Measurements from ENCODE around the gene TMEM164. TPM values are rescaled to one million over a fixed set of nuclear protein-coding genes. Genes with fewer than 3 reads are reported as not detected.

TMEM164 gene
- polyA plus RNA-seq, 3 donors: 37.9 to 42.5 (median 40.5) TPM

GRCh38 chrX:110003167-110004156 is 548 bp downstream of the TMEM164 start:
- DNase-seq (ENCODE audit: low read depth in 3 of 3, low spot score in 2 of 3): no peak

DNA sequence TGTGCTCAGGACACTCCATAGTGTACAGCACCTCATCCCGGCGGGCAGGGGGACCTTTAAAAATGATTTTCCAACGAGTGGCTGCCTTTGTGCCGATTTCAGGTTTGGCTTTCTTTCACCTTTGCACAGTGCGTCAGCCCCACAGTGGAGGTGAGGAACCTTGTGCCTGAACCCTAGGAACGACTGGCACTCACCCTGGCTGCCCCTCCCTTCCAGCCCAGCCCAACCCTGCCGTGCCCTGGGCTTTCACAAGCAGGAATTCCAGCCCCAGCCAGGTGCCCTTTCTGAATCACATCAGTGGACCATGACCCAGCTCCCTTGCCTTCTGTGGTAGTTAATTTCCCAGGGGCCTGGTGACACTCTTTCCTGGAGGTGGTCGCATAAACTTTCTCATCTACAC is 1.3 kb downstream of the TMEM164 start:
- DNase-seq (ENCODE audit: low read depth in 3 of 3, low spot score in 2 of 3): no peak

DNA sequence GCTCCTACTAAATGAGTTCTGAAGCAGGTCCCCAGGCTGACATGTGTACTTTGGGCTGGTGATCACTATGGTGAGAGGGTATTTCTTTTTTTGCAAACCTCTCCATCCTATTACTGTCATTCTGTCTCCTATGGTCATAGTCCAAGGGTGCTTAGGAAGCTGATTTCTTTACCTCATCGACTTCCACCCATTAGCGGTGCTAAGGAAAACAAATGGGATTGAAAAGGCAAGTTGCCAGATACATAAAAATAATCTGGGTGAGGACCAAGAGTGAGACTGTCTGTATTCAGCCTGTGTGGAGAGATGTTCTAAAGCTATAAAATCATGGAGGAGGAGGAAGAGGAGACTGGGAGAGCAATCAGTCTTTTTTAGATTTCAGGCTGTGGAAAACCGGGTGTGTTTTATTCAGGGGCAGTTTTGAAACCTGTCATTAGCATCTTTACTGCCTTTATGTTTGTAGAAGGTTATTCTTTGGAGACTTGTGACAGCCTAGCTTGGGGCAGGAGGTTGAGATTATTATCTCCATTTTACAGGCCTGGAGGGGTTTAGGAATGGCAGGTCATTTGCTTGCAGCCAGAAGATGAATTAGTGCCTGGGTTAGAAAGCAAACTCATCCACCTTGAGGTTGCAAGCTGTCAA is 1.9 kb downstream of the TMEM164 start:
- no peak for DNase-seq (ENCODE audit: low read depth in 3 of 3, low spot score in 2 of 3)

DNA sequence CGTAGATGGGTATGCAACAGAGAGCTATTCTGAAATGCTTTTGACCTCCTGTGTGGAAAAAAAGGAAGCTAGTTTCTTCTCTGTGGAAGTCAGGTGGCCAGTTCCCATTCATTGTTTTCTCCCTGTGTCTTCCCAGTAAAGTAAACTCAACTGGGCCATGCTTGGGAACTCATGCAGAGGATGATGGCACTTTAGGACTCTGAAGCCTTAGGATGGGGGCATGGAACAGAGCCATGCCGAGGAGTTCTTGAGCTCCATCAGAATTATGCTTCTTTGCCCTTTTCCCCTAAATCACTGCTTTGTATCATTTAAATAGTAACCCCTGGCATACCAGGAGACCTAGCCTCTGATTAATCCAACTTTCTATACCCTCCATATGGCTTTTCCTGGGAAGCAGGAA is 3.2 kb downstream of the TMEM164 start:
- no peak for DNase-seq (ENCODE audit: low read depth in 3 of 3, low spot score in 2 of 3)

DNA sequence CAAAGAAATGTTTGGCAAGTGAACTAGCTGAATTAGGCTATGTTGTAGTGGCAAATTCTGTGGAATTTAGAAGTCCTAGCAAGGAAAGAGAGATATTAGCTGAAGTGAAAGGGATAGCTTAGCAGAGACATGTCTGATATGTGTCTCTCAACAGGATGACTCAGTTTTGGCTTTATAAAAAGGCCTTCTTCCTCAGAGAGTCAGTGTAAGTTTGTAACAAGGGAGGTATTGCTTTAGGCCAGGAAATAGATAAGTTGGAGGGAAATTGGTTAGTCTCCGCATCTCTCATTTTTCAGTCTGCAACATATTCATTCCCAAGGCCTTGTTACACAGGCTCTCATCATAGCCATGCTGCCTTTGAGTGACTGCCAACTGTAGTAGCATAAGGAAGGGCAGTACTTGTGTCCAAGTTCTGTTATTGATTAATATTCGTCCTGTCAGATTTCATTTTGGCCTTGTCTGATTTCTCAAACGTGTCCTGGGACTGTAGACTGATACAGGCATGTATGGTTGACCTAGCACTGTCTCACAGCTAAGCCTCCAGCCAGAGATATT is 4.0 kb downstream of the TMEM164 start:
- no peak for DNase-seq (ENCODE audit: low read depth in 3 of 3, low spot score in 2 of 3)

DNA sequence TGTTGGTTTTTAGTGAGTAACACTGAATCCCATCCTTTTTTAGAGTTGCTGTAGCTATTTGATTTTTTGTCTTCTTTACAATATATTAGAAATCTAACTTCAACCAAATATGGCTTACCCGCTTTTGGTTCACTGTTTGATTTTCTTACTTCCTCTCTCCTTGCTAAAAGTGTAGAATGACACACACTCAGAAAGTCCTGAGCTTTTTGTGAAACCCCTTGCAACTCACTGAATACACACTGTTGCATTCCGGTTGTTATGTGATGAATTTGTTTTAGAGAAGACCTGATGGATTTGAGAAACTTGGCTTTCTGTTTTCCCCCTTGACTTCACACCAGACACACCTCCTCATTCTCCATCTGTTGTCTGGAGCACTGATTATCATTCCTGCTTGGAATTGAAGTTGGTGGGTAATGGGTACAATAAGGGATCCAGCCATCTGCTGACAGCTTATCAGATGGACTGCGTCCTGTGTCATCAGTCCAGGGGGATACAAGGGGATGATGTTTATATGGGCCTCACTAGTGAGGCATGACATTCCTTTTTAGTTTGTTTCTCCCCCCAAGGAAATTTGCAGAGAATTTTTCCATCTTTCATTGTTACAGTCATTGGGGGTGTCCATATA is 5.2 kb downstream of the TMEM164 start:
- no peak for DNase-seq (ENCODE audit: low read depth in 3 of 3, low spot score in 2 of 3)

GRCh38 chrX:110012818-110013485 is 10.0 kb downstream of the TMEM164 start:
- no peak for DNase-seq (ENCODE audit: low read depth in 3 of 3, low spot score in 2 of 3)

DNA sequence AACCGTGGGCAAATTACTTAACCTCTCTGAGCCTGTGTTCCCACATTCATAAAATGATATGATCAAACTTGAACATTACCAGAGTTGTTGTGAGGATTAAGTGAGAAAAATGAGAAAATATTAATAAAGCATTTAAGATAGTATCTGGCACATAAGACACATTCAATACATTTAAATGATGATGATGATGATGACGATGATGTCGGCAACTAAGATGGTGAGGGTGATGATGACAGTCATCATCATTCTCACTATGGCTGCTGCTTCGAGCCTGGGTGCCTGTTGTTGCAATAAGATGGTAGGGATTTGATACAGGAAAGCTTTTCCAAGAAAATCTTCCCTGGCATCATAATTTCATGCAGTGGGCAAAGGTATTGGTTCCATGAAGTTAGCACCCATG is 11.1 kb downstream of the TMEM164 start:
- DNase-seq (ENCODE audit: low read depth in 3 of 3, low spot score in 2 of 3): no peak

- no peak for DNase-seq (ENCODE audit: low read depth in 3 of 3, low spot score in 2 of 3)
Observed at GRCh38 chrX:110015032-110015431, 12.1 kb downstream of the TMEM164 start.

- DNase-seq (ENCODE audit: low read depth in 3 of 3, low spot score in 2 of 3): no peak
Observed at GRCh38 chrX:110015915-110016314, 13.0 kb downstream of the TMEM164 start.

DNA sequence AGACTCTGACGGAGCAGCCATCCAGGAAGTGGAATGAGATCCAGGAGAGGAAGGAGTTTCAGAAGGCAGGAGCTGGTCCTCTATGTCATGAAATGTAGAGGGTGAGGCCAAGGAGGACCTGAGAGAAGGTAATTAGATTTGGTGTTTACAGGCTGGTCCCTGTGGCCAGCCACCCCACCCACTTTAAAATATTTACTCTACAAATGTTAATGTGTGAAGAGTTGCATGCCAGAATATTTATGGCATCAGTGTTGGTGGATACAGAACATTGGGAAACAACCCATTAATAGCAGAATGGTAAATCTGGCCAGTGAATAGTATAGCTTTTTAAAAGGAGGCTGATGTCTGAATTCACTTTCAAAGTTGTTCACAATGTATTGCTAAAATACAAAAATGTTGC is 17.6 kb downstream of the TMEM164 start:
- no peak for DNase-seq (ENCODE audit: low read depth in 3 of 3, low spot score in 2 of 3)

DNA sequence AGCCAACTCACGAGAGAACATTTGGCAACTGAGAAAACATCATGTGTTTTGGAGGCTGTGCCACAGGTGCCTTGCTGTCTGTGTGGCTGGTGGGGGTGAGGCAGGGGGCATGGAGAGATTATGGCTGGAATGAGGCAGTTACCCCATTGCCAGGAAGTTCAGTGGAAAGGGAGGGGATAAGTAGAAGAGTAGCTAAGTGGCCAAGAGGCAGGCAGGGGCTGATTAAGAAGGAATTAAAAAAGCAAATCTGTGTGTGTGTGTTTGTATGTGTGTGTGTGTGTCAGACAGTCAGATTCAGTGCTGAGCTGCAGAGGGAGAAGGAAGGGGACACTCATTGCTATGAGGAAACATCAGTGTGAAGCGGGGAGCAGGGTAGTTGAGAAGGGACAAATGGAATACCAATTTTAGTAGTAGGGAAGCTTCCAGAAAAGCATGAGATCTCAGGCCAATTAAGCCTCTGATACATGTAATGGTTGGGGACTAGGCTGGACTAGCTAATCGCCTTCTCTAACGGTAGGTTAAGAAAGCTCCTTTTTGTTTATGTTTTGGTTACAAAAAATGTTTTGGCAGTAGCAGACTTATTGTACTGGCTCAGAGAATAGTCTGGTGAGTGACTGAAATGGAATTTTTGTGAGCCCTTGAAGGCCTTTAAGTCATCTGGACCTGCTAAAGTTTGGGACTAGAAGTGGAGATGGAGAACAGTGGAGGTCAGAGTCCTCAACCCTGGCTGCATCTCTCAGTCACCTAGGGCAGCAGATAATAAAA is 18.5 kb downstream of the TMEM164 start:
- no peak for DNase-seq (ENCODE audit: low read depth in 3 of 3, low spot score in 2 of 3)

GRCh38 chrX:110022599-110023448 is 19.9 kb downstream of the TMEM164 start:
- DNase-seq (ENCODE audit: low read depth in 3 of 3, low spot score in 2 of 3): no peak

DNA sequence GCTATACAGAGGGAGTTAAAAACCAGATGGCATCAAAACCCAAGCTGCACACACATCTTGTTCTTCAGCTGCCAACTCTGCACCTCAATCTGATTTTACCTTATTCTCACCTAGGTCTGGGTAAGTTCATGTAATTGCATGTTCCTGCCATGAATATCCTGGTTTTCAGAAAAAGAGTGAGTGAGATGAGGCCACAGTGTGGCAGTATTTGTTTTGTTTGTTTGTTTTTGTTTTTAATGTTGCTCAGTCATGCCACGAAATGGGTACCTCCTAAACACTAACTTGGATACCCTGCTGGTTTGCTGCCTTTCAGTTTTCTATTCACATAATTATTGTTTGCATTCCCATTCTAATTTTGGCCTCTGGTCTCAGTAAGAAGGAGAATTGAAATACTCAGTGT is 22.5 kb downstream of the TMEM164 start:
- DNase-seq (ENCODE audit: low read depth in 3 of 3, low spot score in 2 of 3): no peak

- DNase-seq (ENCODE audit: low read depth in 3 of 3, low spot score in 2 of 3): no peak
Observed at GRCh38 chrX:110026099-110026844, 23.4 kb downstream of the TMEM164 start.

DNA sequence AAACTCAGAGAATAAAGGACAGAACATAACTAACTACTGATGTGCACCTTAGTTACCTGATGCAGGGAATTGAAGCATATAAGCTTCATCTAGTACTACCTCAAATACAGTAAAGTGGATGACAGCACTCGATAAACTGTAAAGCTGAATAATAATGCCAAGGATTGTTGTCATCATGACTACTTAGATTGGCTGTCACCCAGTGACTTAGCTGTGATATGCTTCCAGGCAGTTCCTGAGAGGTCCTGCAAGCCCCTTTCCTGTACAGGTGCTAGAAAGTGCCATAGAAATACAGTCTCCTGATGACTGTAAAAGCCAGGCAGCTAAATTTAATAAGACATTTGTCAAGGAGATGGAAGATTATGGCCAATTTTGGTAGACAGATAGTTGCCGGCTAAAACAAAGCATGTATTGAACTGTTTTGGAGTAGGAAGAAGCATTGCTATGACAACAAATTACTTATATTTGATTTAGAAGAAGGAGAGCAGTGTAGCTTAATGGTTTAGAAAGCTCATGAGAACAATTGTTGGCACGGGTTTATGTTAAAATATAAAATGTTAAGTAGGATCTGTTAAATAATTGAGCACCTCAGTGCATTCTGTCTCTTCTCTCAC is 29.7 kb downstream of the TMEM164 start:
- no peak for DNase-seq (ENCODE audit: low read depth in 3 of 3, low spot score in 2 of 3)

DNA sequence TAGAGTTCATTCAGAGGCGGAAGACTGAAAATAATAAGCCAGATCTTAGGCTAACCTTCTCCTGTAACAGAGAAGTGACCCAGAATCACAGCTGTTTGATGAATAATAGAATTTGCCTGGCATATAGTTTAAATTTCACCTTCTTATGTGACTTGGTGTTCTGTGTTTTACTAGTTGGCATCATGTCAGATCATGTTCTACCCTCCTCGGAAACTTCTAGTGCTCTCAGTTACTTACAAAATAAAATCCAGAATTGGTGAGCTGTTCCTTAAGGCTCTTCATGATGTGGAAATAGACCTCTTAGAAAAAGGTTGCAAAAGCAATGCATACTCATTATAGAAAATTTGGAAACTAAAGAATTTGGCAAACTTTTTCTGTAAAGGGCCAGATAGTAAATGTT is 31.1 kb downstream of the TMEM164 start:
- DNase-seq (ENCODE audit: low read depth in 3 of 3, low spot score in 2 of 3): no peak

Data from right renal cortex interstitium (tissue), 3 donors.